K562 (cell line): ENCODE data around the gene G6PC3. TPM values are rescaled to one million over a fixed set of nuclear protein-coding genes. Genes with fewer than 3 reads are reported as not detected.
A peak's percentile ranks its signal among the peaks of the same experiment; 100 is the strongest.

Experiments
- E2F3 ChIP-seq: fragments of 250-450 bp; sonication (Bioruptor Pico); IDR thresholded peaks from 2 replicates; pipeline ENCODE4 v1.4.0; 2020; ENCODE audit warnings: mild to moderate bottlenecking
- ESRRB ChIP-seq: fragments of 250-450 bp; sonication (Bioruptor Pico); IDR thresholded peaks from 2 replicates; pipeline ENCODE4 v1.5.0; 2020; ENCODE audit warnings: mild to moderate bottlenecking, moderate library complexity, borderline replicate concordance
- HNRNPL ChIP-seq: fragments of 200-400 bp; formaldehyde crosslinking; IDR thresholded peaks from 2 replicates; pipeline ENCODE4 v1.6.1; 2017; ENCODE audit warnings: low read depth, mild to moderate bottlenecking, low read length
- KDM1A ChIP-seq, 2 experiments: fragments of 450-650 bp; IDR thresholded peaks; 2 replicates each; pipeline ENCODE4 v1.6.1; 2016; ENCODE audit warnings: mild to moderate bottlenecking in 2 of 2
- KLF10 ChIP-seq: fragments of 250-450 bp; sonication (Bioruptor Pico); IDR thresholded peaks from 2 replicates; pipeline ENCODE4 v1.6.1; 2021; ENCODE audit warnings: matching md5 sums
- LARP7 ChIP-seq: fragments of 450-650 bp; IDR thresholded peaks from 2 replicates; pipeline ENCODE4 v1.6.1; 2016
- MCM3 ChIP-seq: fragments of 450-650 bp; IDR thresholded peaks from 2 replicates; pipeline ENCODE4 v1.6.1; 2016
- MTF1 ChIP-seq: fragments of 250-450 bp; sonication (Bioruptor Pico); IDR thresholded peaks from 2 replicates; pipeline ENCODE4 v1.9.0; 2021; ENCODE audit warnings: moderate library complexity, mild to moderate bottlenecking, inconsistent platforms, borderline replicate concordance
- NRF1 ChIP-seq, 2 experiments: fragments of 450-650 bp; IDR thresholded peaks in 1 of 2; conservative IDR thresholded peaks in 1 of 2; 2 replicates each; pipeline ENCODE4 v1.6.1; 2014; ENCODE audit warnings: mild to moderate bottlenecking in 2 of 2
- PCBP2 ChIP-seq: fragments of 200-400 bp; formaldehyde crosslinking; IDR thresholded peaks from 2 replicates; pipeline ENCODE4 v1.6.1; 2018; ENCODE audit warnings: low read length, low read depth, mild to moderate bottlenecking, moderate library complexity; ENCODE audit not compliant: poor library complexity, severe bottlenecking
- PTBP1 ChIP-seq: fragments of 200-400 bp; formaldehyde crosslinking; IDR thresholded peaks from 2 replicates; pipeline ENCODE4 v1.6.1; 2017; ENCODE audit warnings: low read depth, low read length
- RBM14 ChIP-seq: fragments of 200-400 bp; formaldehyde crosslinking; IDR thresholded peaks from 2 replicates; pipeline ENCODE4 v1.6.1; 2018; ENCODE audit warnings: low read depth, mild to moderate bottlenecking, low read length, moderate library complexity, borderline replicate concordance; ENCODE audit not compliant: insufficient read depth
- RBM25 ChIP-seq: fragments of 200-400 bp; formaldehyde crosslinking; IDR thresholded peaks from 2 replicates; pipeline ENCODE4 v1.6.1; 2018; ENCODE audit warnings: low read length, low read depth, moderate library complexity; ENCODE audit not compliant: severe bottlenecking
- ZNF586 ChIP-seq: fragments of 450-650 bp; formaldehyde crosslinking; conservative IDR thresholded peaks from 2 replicates; pipeline ENCODE4 v1.4.0; 2020; ENCODE audit warnings: mild to moderate bottlenecking, moderate library complexity
- polyA plus RNA-seq, 8 experiments: library from polyadenylated mRNA; depleted of rRNA in 4 of 8; stranded (reverse) in 5 of 8; unstranded in 3 of 8; fragments of >200 nt; fragmentation: Nextera tagmentation in 2 of 8; fragmentation: Illumina TruSeq in 1 of 8; extraction: Ambion mirVana in 2 of 8; extraction: Trizol in 1 of 8; gene quantifications; 2 replicates each; pipeline versions ENCODE4 v1.2.1 to v1.2.3, GENCODE V29; 2011 to 2014; ENCODE audit warnings: inconsistent platforms in 1 of 8, missing spikeins in 1 of 8
- total RNA-seq, 7 experiments: library from RNA; depleted of rRNA in 6 of 7; stranded (reverse); fragments of >200 nt in 6 of 7; fragmentation: Illumina TruSeq in 2 of 7; extraction: Trizol in 2 of 7; gene quantifications; 2 replicates each; pipeline versions ENCODE4 v1.2.1 to v1.2.3, GENCODE V29; 2011 to 2021; ENCODE audit warnings: low replicate concordance in 1 of 7
- TF ChIP-seq, protein P1 (sequence below): sonication (generic); formaldehyde crosslinking; IDR thresholded peaks from 2 replicates; pipeline ENCODE4 v1.8.0; 2023; ENCODE audit warnings: mild to moderate bottlenecking, missing genetic modification reagents
- TF ChIP-seq, protein P2 (sequence below): fragments of 250-450 bp; sonication (Bioruptor Pico); IDR thresholded peaks from 2 replicates; pipeline ENCODE4 v1.8.0; 2022; ENCODE audit warnings: moderate library complexity, mild to moderate bottlenecking, inconsistent platforms
- TF ChIP-seq, protein P3 (sequence below): IDR thresholded peaks from 3 replicates; pipeline ENCODE4 v1.6.1; 2011; ENCODE audit warnings: borderline replicate concordance, mild to moderate bottlenecking, moderate library complexity; ENCODE audit not compliant: insufficient read length; ENCODE audit errors: extremely low read depth

Gene G6PC3
- total and polyA plus RNA-seq, 9 of the 15 experiments (the other 6 are each of a cell fraction or from before 2014, with no cell fraction given), result 10.4 to 57.8 (median 31.1) TPM

GRCh38 chr17:44122816-44123355 is 52.4 kb downstream of the G6PC3 start (continued):
- TF ChIP-seq, protein P1, sequence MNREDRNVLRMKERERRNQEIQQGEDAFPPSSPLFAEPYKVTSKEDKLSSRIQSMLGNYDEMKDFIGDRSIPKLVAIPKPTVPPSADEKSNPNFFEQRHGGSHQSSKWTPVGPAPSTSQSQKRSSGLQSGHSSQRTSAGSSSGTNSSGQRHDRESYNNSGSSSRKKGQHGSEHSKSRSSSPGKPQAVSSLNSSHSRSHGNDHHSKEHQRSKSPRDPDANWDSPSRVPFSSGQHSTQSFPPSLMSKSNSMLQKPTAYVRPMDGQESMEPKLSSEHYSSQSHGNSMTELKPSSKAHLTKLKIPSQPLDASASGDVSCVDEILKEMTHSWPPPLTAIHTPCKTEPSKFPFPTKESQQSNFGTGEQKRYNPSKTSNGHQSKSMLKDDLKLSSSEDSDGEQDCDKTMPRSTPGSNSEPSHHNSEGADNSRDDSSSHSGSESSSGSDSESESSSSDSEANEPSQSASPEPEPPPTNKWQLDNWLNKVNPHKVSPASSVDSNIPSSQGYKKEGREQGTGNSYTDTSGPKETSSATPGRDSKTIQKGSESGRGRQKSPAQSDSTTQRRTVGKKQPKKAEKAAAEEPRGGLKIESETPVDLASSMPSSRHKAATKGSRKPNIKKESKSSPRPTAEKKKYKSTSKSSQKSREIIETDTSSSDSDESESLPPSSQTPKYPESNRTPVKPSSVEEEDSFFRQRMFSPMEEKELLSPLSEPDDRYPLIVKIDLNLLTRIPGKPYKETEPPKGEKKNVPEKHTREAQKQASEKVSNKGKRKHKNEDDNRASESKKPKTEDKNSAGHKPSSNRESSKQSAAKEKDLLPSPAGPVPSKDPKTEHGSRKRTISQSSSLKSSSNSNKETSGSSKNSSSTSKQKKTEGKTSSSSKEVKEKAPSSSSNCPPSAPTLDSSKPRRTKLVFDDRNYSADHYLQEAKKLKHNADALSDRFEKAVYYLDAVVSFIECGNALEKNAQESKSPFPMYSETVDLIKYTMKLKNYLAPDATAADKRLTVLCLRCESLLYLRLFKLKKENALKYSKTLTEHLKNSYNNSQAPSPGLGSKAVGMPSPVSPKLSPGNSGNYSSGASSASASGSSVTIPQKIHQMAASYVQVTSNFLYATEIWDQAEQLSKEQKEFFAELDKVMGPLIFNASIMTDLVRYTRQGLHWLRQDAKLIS (CRISPR knock-in tag), result 0 out of 2 replicates have a peak, but pooled peaks have one; percentile 46
- TF ChIP-seq KDM1A (IDR thresholded peaks at IDR 0.05) (no peak), MTF1 (CRISPR knock-in tag) (no peak), NRF1 (conservative IDR thresholded peaks at IDR 0.05 in 1 of 2, IDR thresholded peaks at IDR 0.05 in 1 of 2) (peak; percentile 40 to 47; a peak in 3 of 4 replicates), RBM25 (no peak), E2F3 (no peak), KLF10 (no peak), PCBP2 (no peak), PTBP1 (no peak), ZNF586 (CRISPR knock-in tag) (no peak), LARP7 (no peak), ESRRB (CRISPR knock-in tag) (no peak), RBM14 (0 out of 2 replicates have a peak, but pooled peaks have one; percentile 43), HNRNPL (no peak), MCM3 (no peak)
- TF ChIP-seq, protein P2, sequence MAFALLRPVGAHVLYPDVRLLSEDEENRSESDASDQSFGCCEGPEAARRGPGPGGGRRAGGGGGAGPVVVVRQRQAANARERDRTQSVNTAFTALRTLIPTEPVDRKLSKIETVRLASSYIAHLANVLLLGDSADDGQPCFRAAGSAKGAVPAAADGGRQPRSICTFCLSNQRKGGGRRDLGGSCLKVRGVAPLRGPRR (CRISPR knock-in tag), result no peak
- TF ChIP-seq, protein P3, sequence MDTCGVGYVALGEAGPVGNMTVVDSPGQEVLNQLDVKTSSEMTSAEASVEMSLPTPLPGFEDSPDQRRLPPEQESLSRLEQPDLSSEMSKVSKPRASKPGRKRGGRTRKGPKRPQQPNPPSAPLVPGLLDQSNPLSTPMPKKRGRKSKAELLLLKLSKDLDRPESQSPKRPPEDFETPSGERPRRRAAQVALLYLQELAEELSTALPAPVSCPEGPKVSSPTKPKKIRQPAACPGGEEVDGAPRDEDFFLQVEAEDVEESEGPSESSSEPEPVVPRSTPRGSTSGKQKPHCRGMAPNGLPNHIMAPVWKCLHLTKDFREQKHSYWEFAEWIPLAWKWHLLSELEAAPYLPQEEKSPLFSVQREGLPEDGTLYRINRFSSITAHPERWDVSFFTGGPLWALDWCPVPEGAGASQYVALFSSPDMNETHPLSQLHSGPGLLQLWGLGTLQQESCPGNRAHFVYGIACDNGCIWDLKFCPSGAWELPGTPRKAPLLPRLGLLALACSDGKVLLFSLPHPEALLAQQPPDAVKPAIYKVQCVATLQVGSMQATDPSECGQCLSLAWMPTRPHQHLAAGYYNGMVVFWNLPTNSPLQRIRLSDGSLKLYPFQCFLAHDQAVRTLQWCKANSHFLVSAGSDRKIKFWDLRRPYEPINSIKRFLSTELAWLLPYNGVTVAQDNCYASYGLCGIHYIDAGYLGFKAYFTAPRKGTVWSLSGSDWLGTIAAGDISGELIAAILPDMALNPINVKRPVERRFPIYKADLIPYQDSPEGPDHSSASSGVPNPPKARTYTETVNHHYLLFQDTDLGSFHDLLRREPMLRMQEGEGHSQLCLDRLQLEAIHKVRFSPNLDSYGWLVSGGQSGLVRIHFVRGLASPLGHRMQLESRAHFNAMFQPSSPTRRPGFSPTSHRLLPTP, result no peak
